KG1 (cell line): ENCODE data around the gene IER5.
"Not testable (repeated sequence)": the region's sequence is repeated elsewhere in the genome, so short reads cannot be mapped to it uniquely, and the experiment has no call there.

Source experiments
- DNase-seq: peaks from one replicate; lab custom pipeline; 2025; lab: John Stamatoyannopoulos, UW

The IER5 gene

DNA sequence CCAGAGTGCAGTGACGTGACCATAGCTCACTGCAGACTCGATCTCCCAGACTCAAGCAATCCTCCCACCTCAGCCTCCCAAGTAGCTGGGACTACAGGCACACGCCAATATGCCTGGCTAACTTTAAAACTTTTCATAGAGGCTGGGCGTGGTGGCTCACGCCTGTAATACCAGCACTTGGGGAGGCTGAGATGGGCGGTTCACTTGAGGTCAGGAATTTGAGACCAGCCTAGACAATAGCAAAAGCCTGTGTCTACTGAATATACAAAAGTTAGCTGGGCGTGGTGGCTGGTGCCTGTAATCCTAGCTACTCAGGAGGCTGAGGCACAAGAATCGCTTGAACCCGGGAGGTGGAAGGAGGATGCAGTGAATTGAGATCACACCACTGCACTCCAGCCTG lies 27.5 kb downstream of the IER5 start:
- DNase-seq: not testable (repeated sequence)

DNA sequence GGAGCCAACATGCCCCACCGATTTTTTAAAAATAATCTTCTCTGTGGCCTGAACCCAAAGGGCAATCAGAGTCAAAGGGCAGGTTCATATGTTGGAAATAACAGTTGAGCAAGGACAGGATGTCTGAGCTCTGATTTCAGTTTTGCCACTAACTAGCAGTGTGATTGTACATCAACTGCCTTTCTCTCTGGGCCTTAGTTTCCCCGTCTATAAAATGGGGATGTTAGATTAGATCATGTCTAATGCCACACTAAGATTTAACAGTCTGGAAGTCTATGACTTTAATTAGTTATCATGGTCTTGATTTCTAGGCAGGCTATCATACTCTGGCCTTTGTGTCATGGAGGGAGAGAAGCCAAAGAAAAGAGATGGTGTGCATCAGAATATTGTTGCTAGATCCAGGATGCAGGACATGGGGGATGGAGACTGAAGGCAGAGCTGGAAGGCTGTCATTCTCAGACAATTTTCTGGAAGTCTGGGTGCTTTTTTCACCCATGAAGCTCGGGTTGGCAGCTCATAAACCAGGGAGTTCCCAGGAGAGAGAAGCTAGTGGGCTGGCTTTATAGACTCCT lies 28.4 kb downstream of the IER5 start:
- no peak for DNase-seq

GRCh38 chr1:181117648-181118449 lies 29.3 kb downstream of the IER5 start:
- DNase-seq: no peak

GRCh38 chr1:181119093-181119989 lies 30.8 kb downstream of the IER5 start:
- DNase-seq: no peak

DNA sequence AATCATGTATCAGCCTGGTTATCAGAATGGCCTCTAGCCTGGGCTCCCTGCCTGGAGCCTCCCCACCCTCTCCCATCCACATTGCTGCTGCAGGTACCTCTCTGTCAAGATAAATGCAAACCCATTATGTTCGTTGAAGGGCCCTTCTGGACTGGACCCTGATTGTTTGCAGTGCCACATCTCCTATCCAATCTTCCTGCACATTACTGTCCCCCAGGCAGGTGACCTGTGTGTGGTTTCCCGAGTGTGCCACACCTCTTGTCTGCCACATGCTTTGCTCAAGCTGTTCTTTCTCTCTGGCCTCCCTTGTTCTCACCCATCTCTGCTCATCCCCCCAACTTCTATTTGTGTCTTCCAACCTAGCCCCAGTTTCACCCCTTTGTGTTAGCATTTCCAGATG lies 32.4 kb downstream of the IER5 start:
- no peak for DNase-seq

GRCh38 chr1:181121498-181121897 lies 33.0 kb downstream of the IER5 start:
- DNase-seq: no peak

DNA sequence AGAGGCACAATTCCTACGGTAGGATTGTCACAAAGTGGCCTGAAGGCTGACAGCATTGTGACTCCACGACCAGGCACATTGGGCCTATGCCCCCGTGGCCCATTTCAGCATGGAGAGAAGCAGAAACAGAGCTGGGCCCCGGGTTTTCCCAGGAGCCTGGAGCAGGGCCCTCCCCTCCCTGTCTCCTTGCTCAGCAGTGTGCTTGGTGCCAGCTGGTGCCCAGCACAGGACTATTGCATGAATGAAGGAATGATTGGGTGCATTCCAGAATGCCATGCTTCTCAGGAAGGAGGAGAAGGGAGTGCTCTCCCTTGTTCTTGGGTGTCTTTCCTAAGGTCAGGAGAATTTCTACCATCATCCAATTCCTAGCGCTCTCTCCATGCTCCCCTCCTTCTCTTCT lies 33.7 kb downstream of the IER5 start:
- no peak for DNase-seq

DNA sequence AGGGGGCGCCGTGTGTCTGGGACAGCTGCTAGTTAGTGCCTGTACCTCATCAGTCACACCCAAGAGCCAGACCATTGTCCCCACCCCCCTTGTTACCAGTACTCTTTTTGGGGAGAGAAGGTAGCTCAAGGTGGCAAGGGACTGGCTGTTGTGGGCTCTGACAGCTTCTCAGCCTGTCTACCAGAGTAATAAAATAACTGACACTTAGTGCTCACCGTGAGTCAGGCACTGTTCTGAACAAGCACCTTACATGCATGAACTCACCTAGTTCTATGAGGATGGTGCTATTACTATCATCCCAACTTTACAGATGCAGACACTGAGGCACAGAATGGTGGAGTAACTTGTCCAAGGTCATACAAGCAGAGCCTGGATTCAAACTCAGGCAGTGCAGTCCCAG lies 34.7 kb downstream of the IER5 start:
- DNase-seq: no peak

GRCh38 chr1:181124291-181124751 lies 35.8 kb downstream of the IER5 start:
- DNase-seq: no peak

DNA sequence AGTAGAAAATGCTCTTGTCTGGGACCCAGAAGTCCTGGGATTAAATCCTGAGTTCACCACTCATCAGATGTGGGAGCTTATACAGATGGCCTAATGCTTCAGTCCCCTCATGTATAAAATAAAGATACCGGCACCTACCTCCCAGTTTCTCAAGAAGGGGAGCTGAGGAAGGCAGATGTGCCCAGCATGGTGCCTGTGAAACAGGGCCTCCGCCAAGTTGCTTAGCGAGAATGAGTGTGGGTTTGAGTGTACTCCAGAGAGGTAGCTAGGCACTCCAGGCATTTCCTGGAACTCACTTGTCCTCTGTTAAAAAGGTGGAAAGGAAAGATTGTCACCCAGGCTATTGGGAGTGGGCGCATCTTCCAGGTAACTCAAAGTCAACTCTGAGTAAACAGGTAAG lies 37.8 kb downstream of the IER5 start:
- no peak for DNase-seq

DNA sequence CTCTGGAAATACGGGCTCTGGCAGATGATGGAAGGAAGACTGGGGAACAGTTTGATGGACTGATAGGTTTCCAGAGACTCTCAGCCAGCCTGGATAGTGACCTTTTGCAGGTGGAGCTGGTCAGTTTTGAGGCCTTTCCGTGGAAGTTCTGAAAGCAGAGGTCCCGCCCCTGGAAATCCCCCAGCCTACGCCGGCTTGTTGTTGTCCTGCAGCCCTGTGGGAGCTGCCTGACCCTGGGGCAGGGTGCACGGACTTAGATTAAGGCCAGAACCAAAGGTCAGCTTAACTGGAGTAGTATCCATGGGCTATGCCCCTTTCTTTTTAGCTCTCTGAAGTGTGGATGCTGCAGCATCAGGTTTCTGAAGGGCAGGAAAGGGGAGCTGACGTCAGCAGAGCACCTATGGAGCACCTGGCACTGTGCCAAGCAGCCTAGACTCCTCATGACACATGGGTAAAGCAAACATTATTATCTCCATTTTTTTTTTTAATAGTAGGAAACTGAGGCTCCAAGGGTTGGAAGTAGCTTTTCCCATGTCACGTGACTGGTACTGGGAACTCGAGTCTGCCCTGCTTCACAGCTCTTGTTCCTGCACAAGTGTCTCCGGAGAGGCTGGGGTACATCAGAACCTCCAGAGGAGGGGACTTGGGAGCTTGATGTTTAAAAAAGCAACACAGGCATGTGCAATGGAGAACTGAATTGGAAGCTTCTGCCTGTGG lies 38.5 kb downstream of the IER5 start:
- DNase-seq: no peak

DNA sequence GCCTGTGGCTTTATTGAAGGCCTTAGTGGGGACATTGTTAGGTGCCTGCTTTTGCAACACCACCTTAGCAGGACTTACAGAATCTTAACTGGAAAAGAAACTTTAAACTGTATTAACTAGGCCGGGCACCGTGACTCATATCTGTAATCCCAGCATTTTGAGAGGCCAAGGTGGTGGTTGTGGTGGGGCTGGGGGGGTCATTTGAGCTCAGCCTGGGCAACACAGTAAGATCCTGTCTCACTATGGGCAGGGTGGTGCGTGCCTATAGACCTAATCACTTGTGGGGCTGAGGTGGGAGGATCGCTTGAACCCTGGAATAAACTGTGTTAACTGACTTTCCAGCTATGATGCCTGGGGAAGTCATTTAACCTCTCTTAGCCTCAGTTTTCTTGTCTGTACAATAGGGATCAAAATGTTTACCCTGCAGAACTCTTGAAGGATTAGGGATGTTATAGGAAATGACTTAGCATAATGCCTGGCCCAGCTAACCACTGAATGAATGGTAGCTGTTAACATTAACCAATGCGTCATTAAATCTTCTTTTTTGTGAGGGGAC lies 39.5 kb downstream of the IER5 start:
- no peak for DNase-seq

GRCh38 chr1:181128592-181129497 lies 40.3 kb downstream of the IER5 start:
- no peak for DNase-seq

DNA sequence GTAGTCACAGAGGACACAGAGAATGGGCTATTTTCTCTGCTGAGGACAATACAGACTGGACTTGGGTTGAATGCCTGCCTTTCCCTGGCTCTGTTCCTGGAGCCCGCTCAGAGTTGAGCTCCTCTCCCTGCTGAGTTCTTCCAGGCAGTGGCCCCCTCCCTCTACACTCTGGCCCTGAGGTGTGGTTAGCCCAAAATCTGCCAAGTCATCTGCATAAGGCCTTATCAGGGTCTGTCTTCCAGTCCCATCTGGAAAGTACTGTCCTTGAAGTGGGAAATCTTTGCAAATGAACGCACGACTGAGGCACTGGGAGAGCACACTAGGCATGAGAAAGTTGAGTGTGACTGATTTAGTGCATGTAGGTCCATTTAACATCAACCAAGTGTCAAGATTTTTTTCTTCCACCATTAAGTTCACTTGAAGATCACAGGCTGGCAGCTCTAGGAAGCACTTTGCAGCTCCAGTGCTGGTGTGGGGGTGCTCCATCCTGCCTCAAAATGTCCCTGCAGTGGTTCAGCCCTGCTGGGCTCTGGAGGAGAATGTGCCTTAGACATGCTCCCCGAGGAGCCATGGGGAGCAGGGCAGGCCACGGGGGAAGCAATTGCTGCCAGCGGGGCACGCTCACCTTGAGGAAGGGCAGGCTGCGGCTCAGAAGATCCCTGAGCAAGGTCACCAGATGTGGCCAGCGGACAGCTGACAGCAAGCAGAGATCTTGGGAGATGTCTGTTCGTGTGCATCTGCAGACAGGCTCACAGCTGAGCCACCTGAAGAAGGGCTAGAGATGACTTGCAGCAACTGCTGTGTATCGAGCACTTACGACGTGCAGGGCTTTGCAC lies 41.5 kb downstream of the IER5 start:
- DNase-seq: no peak

DNA sequence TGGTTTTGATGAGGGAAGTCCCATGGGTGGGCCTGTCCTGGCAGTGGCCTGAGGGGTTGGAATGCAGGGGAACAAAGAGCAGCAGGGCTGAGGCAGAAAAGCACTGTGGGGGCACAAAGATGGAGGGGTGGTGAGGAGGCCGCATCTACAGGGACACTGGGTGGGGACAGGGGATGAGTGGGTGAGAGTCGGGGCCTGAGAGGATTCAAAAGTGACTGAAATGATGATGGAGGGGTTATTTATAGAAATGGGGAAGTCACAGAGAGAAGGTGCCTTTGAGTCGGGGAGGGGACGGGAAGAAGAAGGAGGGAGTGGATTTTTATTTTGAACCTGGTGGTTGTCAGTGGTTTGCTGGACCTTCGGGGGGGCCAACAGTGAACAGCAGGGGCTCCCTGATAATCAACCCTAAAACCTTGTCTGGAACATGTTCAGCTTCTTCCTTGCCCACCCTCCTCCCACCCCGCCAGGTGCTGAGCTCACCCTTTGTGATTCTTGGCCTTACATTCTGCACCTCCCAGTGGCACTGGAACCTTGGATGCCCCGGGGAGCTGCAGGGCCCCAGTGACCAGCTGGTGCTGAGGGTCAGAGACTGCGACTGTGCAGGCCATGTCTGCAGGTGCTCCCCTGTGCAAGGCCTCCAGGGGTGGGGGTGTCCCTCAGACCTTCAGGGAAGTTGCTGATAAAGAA lies 42.9 kb downstream of the IER5 start:
- DNase-seq: no peak

DNA sequence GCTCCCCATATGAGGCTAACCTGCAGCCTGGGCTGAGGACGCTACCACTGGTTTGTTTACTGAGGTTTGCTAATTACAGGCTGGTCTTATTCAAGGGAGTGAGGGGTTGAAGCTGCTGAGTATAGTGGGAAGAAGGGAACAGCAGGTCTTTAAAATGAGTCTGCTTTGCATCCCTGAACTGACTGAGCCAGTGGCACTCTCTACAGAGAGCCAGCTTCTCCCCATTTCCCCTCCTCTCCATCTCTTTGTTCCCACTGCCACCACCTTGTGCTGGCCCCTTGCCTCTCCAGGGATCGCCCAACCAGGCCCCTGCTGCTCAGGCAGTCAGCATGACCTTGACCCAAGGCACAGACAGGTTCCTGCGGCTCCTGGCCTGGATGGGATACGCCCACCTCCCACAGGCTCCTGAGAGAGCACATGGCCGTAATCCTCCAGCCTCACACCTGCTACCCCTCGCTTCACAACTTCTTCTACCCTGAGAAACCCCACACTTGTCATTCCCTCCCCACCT lies 45.0 kb downstream of the IER5 start:
- no peak for DNase-seq

GRCh38 chr1:181133969-181134418 lies 45.5 kb downstream of the IER5 start:
- DNase-seq: no peak

DNA sequence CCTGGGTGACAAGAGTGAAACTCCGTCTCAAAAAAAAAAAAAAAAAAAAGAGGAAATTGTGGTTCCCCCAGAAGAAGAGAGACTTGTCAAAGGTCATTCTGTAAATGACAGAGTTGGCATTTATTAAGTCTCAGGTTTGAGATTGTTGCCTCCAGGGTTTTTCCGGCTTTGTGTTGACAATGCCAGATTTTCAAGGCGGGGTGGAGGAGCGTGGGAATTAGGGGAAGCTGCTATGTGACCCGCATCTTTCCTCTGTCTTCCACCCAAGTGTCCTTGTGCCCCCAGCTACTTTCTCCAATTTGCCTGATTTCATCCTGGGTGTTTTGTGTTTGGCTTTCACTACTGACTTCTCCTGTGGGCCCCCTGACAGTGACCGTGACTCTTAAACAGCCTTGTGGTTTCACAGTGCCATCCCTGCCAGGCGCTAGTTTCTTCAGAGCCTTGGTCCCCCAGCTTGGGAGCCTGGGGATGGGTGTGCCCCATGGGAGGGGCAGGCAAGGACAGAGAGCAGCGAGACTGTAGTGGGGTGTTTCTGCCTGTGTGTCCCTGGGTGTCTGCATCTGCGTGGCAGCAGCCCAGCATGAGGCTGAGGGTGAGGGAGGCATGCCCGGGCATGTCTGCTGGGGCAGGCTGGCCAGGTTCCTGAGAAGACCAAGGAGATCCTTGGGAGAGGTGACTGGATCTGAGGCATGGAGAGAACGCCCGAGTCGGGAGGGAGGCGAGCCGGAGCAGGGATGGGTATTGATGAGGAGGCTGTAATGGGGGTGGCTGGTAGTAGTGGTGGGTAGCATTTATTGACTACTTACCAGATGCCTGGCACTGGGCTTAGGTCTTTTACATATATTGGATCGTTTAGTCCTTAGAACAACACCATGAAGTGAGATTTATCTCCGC lies 46.3 kb downstream of the IER5 start:
- no peak for DNase-seq
